Common myeloid progenitor, CD34-positive (primary cell): ENCODE measurements around the gene FIGLA.

Experiments used
- CTCF ChIA-PET: fragments of 350-600 bp; sonication (Branson Sonifier 250); formaldehyde crosslinking; loops from one replicate; lab custom pipeline; 2021; ENCODE audit warnings: antibody characterized with exemption; lab: Charles Lee
- POLR2A ChIA-PET: fragments of 350-600 bp; sonication (Branson Sonifier 250); formaldehyde crosslinking; loops from one replicate; lab custom pipeline; 2021; ENCODE audit warnings: antibody characterized with exemption; lab: Charles Lee
- DNase-seq, 3 donors: peaks; one replicate each; pipeline versions ENCODE4 v3.0.0 to v3.0.0-alpha.2; 2013
- H3K27ac ChIP-seq, 2 experiments: 1 replicate in 1 of 2; 2 replicates in 1 of 2; pipeline ENCODE4 v1.7.0; 2013; ENCODE audit warnings: inconsistent platforms in 2 of 2, low read length in 2 of 2, mild to moderate bottlenecking in 2 of 2, low read depth in 1 of 2, moderate library complexity in 1 of 2; ENCODE audit not compliant: severe bottlenecking in 2 of 2, insufficient read depth in 1 of 2, poor library complexity in 1 of 2
- H3K27me3 ChIP-seq, 5 experiments: replicated peaks in 2 of 5; 1 replicate in 3 of 5; 2 replicates in 2 of 5; pipeline versions ENCODE4 v1.6.1 to v1.7.0; 2013; ENCODE audit warnings: low read length in 4 of 5, mild to moderate bottlenecking in 2 of 5, moderate library complexity in 2 of 5, inconsistent platforms in 1 of 5; ENCODE audit not compliant: insufficient read depth in 5 of 5, control insufficient read depth in 4 of 5
- H3K36me3 ChIP-seq, 4 experiments: 1 replicate in 2 of 4; 2 replicates in 2 of 4; pipeline versions ENCODE4 v1.6.1 to v1.7.0; 2013; ENCODE audit warnings: low read length in 3 of 4, control low read depth in 1 of 4, mild to moderate bottlenecking in 1 of 4; ENCODE audit not compliant: control insufficient read depth in 4 of 4, insufficient read depth in 4 of 4
- H3K4me1 ChIP-seq, 4 experiments: 1 replicate in 3 of 4; 2 replicates in 1 of 4; pipeline versions ENCODE4 v1.6.1 to v1.7.1; 2013; ENCODE audit warnings: low read length in 3 of 4, mild to moderate bottlenecking in 3 of 4, control low read depth in 1 of 4, inconsistent platforms in 1 of 4, moderate library complexity in 1 of 4; ENCODE audit not compliant: control insufficient read depth in 4 of 4, insufficient read depth in 4 of 4; ENCODE audit errors: control extremely low read depth in 1 of 4
- H3K4me3 ChIP-seq, 7 experiments: 1 replicate in 4 of 7; 2 replicates in 3 of 7; pipeline versions ENCODE4 v1.5.1 to v1.7.0; 2013; ENCODE audit warnings: mild to moderate bottlenecking in 7 of 7, low read length in 6 of 7, moderate library complexity in 6 of 7, inconsistent platforms in 2 of 7, low read depth in 2 of 7, control low read depth in 1 of 7; ENCODE audit not compliant: insufficient read depth in 4 of 7, control insufficient read depth in 1 of 7; ENCODE audit errors: extremely low read depth in 1 of 7
- H3K9me3 ChIP-seq, 5 experiments: 1 replicate in 4 of 5; 2 replicates in 1 of 5; pipeline versions ENCODE4 v1.6.1 to v1.7.1; 2013; ENCODE audit warnings: low read length in 4 of 5, mild to moderate bottlenecking in 2 of 5, inconsistent platforms in 1 of 5, low read depth in 1 of 5, moderate library complexity in 1 of 5; ENCODE audit not compliant: control insufficient read depth in 4 of 5, insufficient read depth in 2 of 5; ENCODE audit errors: control extremely low read depth in 1 of 5
- WGBS: methylation state at CpG from one replicate; pipeline ENCODE4 v1.1.5; 2013; ENCODE audit not compliant: insufficient coverage; 5-methylcytosine and 5-hydroxymethylcytosine counted together

The FIGLA gene

DNA sequence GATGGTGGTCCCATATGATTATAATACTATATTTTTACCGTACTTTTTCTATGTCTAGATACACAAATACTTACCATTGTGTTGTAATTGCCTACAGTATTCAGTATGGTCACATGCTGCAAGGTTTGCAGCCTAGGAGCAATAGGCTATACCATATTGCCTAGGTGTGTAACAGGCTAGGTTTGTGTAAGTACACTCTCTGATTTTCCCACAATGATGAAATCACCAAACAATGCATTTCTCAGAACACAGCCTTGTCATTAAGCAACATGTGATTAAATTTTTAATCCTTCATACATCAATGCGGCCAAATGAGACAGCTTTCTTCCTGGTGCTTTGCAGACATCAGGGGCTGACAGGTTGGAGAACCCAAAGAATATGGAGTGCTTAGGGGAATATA lies 59.7 kb downstream of the FIGLA start:
- ChIA-PET CTCF (no interaction called here), POLR2A (no interaction called here)
- Histone ChIP-seq H3K9me3 (no peaks in the 10 kb centered on the region), H3K27me3 (peaks cover 5 to 18% (median 14%) of the 10 kb centered on the region in 5 experiments), H3K4me3 (no peak overlapping the region), H3K4me1 (no peaks in the 10 kb centered on the region), H3K27ac (no peak overlapping the region), H3K36me3 (no peaks in the 10 kb centered on the region)
- no CpG with 5 or more reads among the region's 2 CpGs for WGBS
- no peak for DNase-seq

DNA sequence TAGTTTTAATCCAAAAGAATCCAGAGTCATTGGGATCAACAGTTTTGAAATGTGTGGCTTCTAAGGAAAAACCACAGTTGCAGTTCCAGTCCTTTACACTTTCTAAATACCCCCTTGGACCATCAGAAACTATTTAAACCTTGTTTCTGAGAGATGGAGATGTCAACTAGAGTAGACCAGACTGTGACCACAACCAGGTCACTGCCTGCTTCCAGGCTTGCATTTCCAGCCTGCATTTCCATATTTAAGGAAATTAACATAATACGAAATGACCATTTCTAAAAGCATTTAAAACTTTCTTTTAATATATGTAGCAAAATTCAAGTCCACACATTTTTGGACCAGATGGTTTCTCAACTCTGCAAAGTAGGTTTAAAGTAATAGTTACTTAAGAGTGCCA lies 60.8 kb downstream of the FIGLA start:
- H3K4me3 ChIP-seq: no peak overlapping the region
- ChIA-PET POLR2A (no interaction called here), CTCF (no interaction called here)
- no peaks in the 10 kb centered on the region for H3K4me1 ChIP-seq
- no CpG with 5 or more reads among the region's 1 CpG for WGBS
- H3K27ac ChIP-seq: no peak overlapping the region
- no peak for DNase-seq
- peaks cover 4 to 15% (median 10%) of the 10 kb centered on the region in 5 experiments for H3K27me3 ChIP-seq
- no peaks in the 10 kb centered on the region for H3K36me3 ChIP-seq
- H3K9me3 ChIP-seq: no peaks in the 10 kb centered on the region

DNA sequence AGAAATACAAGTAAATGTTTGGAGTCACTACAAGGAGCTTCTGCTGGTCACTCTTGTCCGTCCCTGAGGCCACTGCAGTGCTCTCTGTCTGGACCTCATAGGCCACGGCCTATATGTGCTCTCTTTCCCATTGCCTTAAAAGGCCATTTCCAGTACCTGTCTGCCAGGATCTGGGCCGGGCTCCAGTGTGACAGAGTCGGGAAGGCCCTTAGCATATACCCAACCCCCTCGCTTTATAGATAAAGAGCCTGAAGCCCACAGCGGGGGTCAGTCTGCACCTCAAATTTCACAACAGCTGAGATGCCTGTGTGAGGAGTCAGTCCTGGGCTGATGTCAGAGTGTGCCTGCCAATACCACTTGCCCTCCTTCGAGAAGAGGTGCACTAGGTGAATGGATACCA lies 62.3 kb downstream of the FIGLA start:
- Histone ChIP-seq H3K4me1 (no peaks in the 10 kb centered on the region), H3K36me3 (no peaks in the 10 kb centered on the region), H3K9me3 (no peaks in the 10 kb centered on the region), H3K4me3 (no peak overlapping the region), H3K27me3 (peaks cover 0 to 9% (median 0%) of the 10 kb centered on the region in 5 experiments), H3K27ac (no peak overlapping the region)
- DNase-seq: no peak
- POLR2A ChIA-PET: no interaction called here
- WGBS: 70% methylated on average over 5 of the region's 7 CpGs
- CTCF ChIA-PET: no interaction called here
